K562 (cell line): ENCODE measurements around the gene DOK3. TPM values are rescaled to one million over a fixed set of nuclear protein-coding genes. Genes with fewer than 3 reads are reported as not detected.

Experiments used
- AFF1 ChIP-seq, 2 experiments: fragments of 450-650 bp; IDR thresholded peaks; 2 replicates each; pipeline ENCODE4 v1.6.1; 2018; ENCODE audit warnings: mild to moderate bottlenecking in 2 of 2, low read depth in 1 of 2; ENCODE audit not compliant: partially characterized antibody in 2 of 2
- CTCF ChIP-seq, 3 experiments: IDR thresholded peaks in 2 of 3; conservative IDR thresholded peaks in 1 of 3; 2 replicates each; pipeline ENCODE4 v1.5.1; 2011 to 2012; ENCODE audit warnings: low read length in 3 of 3, mild to moderate bottlenecking in 3 of 3, control low read depth in 2 of 3, improper control_type of control experiment in 1 of 3, inconsistent platforms in 1 of 3, low read depth in 1 of 3, mixed read lengths in 1 of 3, moderate library complexity in 1 of 3; ENCODE audit not compliant: insufficient read depth in 2 of 3
- PHF20 ChIP-seq: fragments of 450-650 bp; IDR thresholded peaks from 2 replicates; pipeline ENCODE4 v1.6.1; 2018; ENCODE audit not compliant: partially characterized antibody
- SMARCC2 ChIP-seq: fragments of 450-650 bp; IDR thresholded peaks from 2 replicates; pipeline ENCODE4 v1.6.1; 2017; ENCODE audit warnings: antibody characterized with exemption, moderate library complexity, mild to moderate bottlenecking, low read depth
- ZBTB34 ChIP-seq: fragments of 250-450 bp; sonication (Bioruptor Pico); IDR thresholded peaks from 2 replicates; pipeline ENCODE4 v1.8.0; 2021; ENCODE audit warnings: mild to moderate bottlenecking, moderate library complexity
- ZNF140 ChIP-seq: fragments of 250-450 bp; sonication (Bioruptor Pico); IDR thresholded peaks from 2 replicates; pipeline ENCODE4 v1.8.0; 2021; ENCODE audit warnings: moderate library complexity, mild to moderate bottlenecking, inconsistent platforms
- ZNF507 ChIP-seq: conservative IDR thresholded peaks from 2 replicates; pipeline ENCODE4 v1.6.1; 2017; ENCODE audit warnings: missing genetic modification characterization, missing compliant biosample characterization
- ZNF717 ChIP-seq: fragments of 250-450 bp; sonication (Bioruptor Pico); IDR thresholded peaks from 2 replicates; pipeline ENCODE4 v1.5.0; 2021
- polyA plus RNA-seq, 8 experiments: library from polyadenylated mRNA; depleted of rRNA in 4 of 8; stranded (reverse) in 5 of 8; unstranded in 3 of 8; fragments of >200 nt; fragmentation: Nextera tagmentation in 2 of 8; fragmentation: Illumina TruSeq in 1 of 8; extraction: Ambion mirVana in 2 of 8; extraction: Trizol in 1 of 8; gene quantifications; 2 replicates each; pipeline versions ENCODE4 v1.2.1 to v1.2.3, GENCODE V29; 2011 to 2014; ENCODE audit warnings: inconsistent platforms in 1 of 8, missing spikeins in 1 of 8
- total RNA-seq, 7 experiments: library from RNA; depleted of rRNA in 6 of 7; stranded (reverse); fragments of >200 nt in 6 of 7; fragmentation: Illumina TruSeq in 2 of 7; extraction: Trizol in 2 of 7; gene quantifications; 2 replicates each; pipeline versions ENCODE4 v1.2.1 to v1.2.3, GENCODE V29; 2011 to 2021; ENCODE audit warnings: low replicate concordance in 1 of 7
- TF ChIP-seq, protein P1 (sequence below): sonication (generic); formaldehyde crosslinking; IDR thresholded peaks from 2 replicates; pipeline ENCODE4 v1.8.0; 2022; ENCODE audit warnings: mild to moderate bottlenecking, missing genetic modification reagents
- TF ChIP-seq, protein P2 (sequence below): sonication (generic); formaldehyde crosslinking; IDR thresholded peaks from 2 replicates; pipeline ENCODE4 v1.8.1; 2023; ENCODE audit warnings: mild to moderate bottlenecking, missing genetic modification reagents

The DOK3 gene
- total and polyA plus RNA-seq, 9 of the 15 experiments (the other 6 are each of a cell fraction or from before 2014, with no cell fraction given): 1.3 to 23.0 (median 8.0) TPM

- TF ChIP-seq AFF1 (IDR thresholded peaks at IDR 0.05; ENCODE audit: low read depth in 1 of 2, partially characterized antibody in 2 of 2) (no peak), ZNF507 (tag) (no peak), CTCF (IDR thresholded peaks at IDR 0.05 in 2 of 3, conservative IDR thresholded peaks at IDR 0.05 in 1 of 3; ENCODE audit: insufficient read depth in 2 of 3, low read depth in 1 of 3, low read length in 3 of 3) (no peak), ZNF717 (no peak), ZBTB34 (CRISPR knock-in tag) (0 out of 2 replicates have a peak, but pooled peaks have one; percentile 31), PHF20 (no peak), ZNF140 (CRISPR knock-in tag) (no peak), SMARCC2 (no peak)
- TF ChIP-seq, protein P1, sequence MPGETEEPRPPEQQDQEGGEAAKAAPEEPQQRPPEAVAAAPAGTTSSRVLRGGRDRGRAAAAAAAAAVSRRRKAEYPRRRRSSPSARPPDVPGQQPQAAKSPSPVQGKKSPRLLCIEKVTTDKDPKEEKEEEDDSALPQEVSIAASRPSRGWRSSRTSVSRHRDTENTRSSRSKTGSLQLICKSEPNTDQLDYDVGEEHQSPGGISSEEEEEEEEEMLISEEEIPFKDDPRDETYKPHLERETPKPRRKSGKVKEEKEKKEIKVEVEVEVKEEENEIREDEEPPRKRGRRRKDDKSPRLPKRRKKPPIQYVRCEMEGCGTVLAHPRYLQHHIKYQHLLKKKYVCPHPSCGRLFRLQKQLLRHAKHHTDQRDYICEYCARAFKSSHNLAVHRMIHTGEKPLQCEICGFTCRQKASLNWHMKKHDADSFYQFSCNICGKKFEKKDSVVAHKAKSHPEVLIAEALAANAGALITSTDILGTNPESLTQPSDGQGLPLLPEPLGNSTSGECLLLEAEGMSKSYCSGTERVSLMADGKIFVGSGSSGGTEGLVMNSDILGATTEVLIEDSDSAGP (CRISPR knock-in tag): no peak
- TF ChIP-seq, protein P2, sequence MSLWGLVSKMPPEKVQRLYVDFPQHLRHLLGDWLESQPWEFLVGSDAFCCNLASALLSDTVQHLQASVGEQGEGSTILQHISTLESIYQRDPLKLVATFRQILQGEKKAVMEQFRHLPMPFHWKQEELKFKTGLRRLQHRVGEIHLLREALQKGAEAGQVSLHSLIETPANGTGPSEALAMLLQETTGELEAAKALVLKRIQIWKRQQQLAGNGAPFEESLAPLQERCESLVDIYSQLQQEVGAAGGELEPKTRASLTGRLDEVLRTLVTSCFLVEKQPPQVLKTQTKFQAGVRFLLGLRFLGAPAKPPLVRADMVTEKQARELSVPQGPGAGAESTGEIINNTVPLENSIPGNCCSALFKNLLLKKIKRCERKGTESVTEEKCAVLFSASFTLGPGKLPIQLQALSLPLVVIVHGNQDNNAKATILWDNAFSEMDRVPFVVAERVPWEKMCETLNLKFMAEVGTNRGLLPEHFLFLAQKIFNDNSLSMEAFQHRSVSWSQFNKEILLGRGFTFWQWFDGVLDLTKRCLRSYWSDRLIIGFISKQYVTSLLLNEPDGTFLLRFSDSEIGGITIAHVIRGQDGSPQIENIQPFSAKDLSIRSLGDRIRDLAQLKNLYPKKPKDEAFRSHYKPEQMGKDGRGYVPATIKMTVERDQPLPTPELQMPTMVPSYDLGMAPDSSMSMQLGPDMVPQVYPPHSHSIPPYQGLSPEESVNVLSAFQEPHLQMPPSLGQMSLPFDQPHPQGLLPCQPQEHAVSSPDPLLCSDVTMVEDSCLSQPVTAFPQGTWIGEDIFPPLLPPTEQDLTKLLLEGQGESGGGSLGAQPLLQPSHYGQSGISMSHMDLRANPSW (CRISPR knock-in tag): no peak
Observed at GRCh38 chr5:177478711-177479646, 30.6 kb downstream of the DOK3 start (continued).
